RCC 7860 (cell line): ENCODE data around the gene AFAP1L2.

Experiments used
- DNase-seq: peaks from one replicate; pipeline ENCODE4 v3.0.0-alpha.2; 2015; ENCODE audit warnings: low spot score
- FAIRE-seq: peaks from 2 replicates; lab custom pipeline; 2012; peaks lifted over from hg19 to GRCh38; lab: Jason Lieb, UNC

AFAP1L2 gene

GRCh38 chr10:114276671-114277070 is 127.6 kb downstream of the AFAP1L2 start:
- FAIRE-seq, result no peak

GRCh38 chr10:114276066-114276465 is 128.2 kb downstream of the AFAP1L2 start:
- DNase-seq, result no peak
- FAIRE-seq, result no peak

More at GRCh38 chr10:114276671-114277070, 127.6 kb downstream of the AFAP1L2 start:
- no peak for DNase-seq

GRCh38 chr10:114274616-114275453 is 129.5 kb downstream of the AFAP1L2 start:
- FAIRE-seq (no peak), DNase-seq (no peak)

- DNase-seq (no peak), FAIRE-seq (no peak)
Measured at GRCh38 chr10:114273910-114274309, 130.4 kb downstream of the AFAP1L2 start.

- DNase-seq, result no peak
- no peak for FAIRE-seq
Measured at GRCh38 chr10:114272696-114273095, 131.6 kb downstream of the AFAP1L2 start.

GRCh38 chr10:114271779-114272167 is 132.5 kb downstream of the AFAP1L2 start:
- peak; percentile 97 for FAIRE-seq
- peak; percentile 91 for DNase-seq

- DNase-seq (peak; percentile 67), FAIRE-seq (no peak)
Measured at GRCh38 chr10:114271075-114271778, 133.1 kb downstream of the AFAP1L2 start.

GRCh38 chr10:114266521-114266920 is 137.8 kb downstream of the AFAP1L2 start:
- no peak for FAIRE-seq
- DNase-seq, result no peak

GRCh38 chr10:114265392-114266053 is 138.8 kb downstream of the AFAP1L2 start:
- FAIRE-seq (no peak), DNase-seq (no peak)

- FAIRE-seq (no peak), DNase-seq (no peak)
Measured at GRCh38 chr10:114262496-114262895, 141.8 kb downstream of the AFAP1L2 start.

- FAIRE-seq, result peak; percentile 61
- peak; percentile 81 for DNase-seq
Measured at GRCh38 chr10:114261076-114261475, 143.2 kb downstream of the AFAP1L2 start.

GRCh38 chr10:114260366-114260765 is 143.9 kb downstream of the AFAP1L2 start:
- FAIRE-seq, result no peak
- no peak for DNase-seq

GRCh38 chr10:114259824-114260223 is 144.5 kb downstream of the AFAP1L2 start:
- DNase-seq (no peak), FAIRE-seq (no peak)

- no peak for DNase-seq
- FAIRE-seq, result no peak
Measured at GRCh38 chr10:114258274-114258840, 145.9 kb downstream of the AFAP1L2 start.

GRCh38 chr10:114257498-114257897 is 146.8 kb downstream of the AFAP1L2 start:
- FAIRE-seq (no peak), DNase-seq (no peak)

- DNase-seq, result peak; percentile 50
- FAIRE-seq, result no peak
Measured at GRCh38 chr10:114256822-114257221, 147.5 kb downstream of the AFAP1L2 start.

GRCh38 chr10:114256008-114256765 is 148.1 kb downstream of the AFAP1L2 start:
- no peak for FAIRE-seq
- DNase-seq, result no peak

- FAIRE-seq (no peak), DNase-seq (no peak)
Measured at GRCh38 chr10:114255227-114255626, 149.1 kb downstream of the AFAP1L2 start.

- DNase-seq (no peak), FAIRE-seq (no peak)
Measured at GRCh38 chr10:114252883-114253282, 151.4 kb downstream of the AFAP1L2 start.

GRCh38 chr10:114252092-114252491 is 152.2 kb downstream of the AFAP1L2 start:
- no peak for FAIRE-seq
- DNase-seq, result no peak
